Stimulated activated CD4-positive, alpha-beta T cell treated with anti-CD3 and anti-CD28 coated beads, Interleukin-4, amount 100 ng/mL, for 48 hours (primary cell): ENCODE measurements around the gene ACBD6.
"Not testable (repeated sequence)": the region's sequence is repeated elsewhere in the genome, so short reads cannot be mapped to it uniquely, and the experiment has no call there.

ENCODE experiments used
- DNase-seq, 2 donors: peaks; one replicate each; pipeline ENCODE4 v3.0.0-alpha.2; 2020; ENCODE audit warnings: low read depth in 2 of 2

ACBD6 gene

DNA sequence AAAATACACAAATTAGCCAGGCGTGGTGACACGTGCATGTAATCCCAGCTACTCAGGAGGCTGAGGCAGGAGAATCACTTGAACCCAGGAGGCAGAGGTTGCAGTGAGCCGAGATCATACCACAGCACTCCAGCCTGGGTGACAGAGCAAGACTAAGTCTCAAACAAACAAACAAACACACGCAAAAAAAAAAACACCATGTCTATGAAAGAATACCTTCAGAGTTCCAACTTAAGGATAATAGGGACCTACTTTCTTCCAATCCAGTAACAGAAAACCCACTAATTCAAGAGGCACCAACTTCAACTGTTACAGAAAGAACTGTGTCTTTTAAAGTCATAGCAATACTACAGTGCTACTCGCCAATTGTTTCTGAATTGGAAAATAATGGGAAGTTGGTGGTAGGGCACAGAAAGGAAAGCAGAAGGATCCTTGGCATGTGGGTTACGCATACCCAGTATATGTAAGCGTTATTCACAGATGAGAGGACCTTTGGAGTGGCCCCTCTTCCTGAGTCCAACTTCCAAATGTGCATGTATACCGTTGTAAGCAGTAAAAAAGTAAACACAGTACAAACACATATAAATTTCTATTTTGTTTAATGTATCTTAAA is 87.0 kb downstream of the ACBD6 start:
- no peak for DNase-seq

DNA sequence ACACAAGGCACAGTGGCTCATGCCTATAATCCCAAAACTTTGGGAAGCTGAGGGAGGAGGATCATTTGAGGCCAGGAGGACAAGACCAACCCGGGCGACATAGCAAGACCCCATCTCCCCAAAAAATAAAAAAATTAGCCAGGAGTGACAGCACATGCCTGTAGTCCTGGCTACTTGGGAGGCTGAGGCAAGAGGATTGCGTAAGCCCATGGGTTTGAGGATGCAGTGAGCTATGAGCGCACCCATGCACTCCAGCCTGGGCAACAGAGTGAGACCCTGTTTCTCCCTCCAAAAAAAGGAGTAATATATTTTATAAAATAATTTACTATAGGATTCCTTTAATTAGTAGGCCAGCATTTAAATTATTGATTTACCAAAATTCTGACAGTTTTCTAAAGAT is 89.8 kb downstream of the ACBD6 start:
- no peak for DNase-seq

DNA sequence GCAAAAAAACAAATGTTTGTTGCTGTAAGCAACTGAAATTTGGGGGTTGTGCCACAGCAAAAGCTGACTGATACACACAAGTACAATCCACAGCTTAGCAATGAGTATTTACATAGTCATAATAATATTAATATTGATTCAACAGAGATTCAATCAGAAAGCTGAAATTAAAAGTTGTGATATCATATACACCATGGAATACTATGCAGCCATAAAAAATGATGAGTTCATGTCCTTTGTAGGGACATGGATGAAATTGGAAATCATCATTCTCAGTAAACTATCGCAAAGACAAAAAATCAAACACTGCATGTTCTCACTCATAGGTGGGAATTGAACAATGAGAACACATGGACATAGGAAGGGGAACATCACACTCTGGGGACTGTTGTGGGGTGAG is 94.2 kb downstream of the ACBD6 start:
- not testable (repeated sequence) for DNase-seq

DNA sequence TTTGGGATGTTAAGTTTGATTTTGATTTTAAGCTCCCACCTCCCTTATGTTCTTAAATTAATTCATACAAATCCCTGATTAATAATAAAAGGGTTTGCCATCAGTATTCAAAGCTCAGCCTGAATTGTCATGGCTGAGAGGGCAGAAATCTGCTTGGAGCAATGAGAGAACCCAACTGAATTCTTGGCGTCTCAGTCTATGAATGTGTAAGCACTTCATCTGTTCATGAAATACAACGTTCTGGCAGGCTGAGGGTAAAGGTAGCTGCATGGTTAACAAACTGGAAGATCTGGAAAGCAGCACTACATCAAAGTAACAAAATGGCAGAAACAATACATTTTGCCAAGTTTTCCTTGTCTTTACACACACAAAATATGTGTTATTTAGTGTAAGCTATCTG is 95.3 kb downstream of the ACBD6 start:
- no peak for DNase-seq

- DNase-seq: no peak
Observed at GRCh38 chr1:180402551-180402950, 99.8 kb downstream of the ACBD6 start.

DNA sequence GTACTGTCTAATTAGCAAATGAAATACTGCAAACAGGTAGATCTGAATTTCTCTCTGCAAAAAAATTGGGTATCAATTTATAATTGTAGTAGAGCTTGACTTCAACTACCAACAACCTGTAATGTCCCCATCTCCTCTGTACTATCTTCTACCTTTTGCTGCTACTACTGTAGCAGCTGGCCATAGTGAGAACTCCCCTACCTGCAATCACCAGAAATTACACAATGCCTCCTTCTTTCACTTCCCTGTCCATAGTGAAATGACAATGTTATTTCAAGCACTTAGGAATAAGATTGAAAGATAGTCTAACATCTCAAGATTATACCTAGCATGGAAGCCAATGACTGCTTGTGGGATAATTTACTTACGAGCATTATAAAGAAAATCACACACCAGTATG is 100.4 kb downstream of the ACBD6 start:
- DNase-seq: no peak

GRCh38 chr1:180397175-180397574 is 105.2 kb downstream of the ACBD6 start:
- DNase-seq: no peak

DNA sequence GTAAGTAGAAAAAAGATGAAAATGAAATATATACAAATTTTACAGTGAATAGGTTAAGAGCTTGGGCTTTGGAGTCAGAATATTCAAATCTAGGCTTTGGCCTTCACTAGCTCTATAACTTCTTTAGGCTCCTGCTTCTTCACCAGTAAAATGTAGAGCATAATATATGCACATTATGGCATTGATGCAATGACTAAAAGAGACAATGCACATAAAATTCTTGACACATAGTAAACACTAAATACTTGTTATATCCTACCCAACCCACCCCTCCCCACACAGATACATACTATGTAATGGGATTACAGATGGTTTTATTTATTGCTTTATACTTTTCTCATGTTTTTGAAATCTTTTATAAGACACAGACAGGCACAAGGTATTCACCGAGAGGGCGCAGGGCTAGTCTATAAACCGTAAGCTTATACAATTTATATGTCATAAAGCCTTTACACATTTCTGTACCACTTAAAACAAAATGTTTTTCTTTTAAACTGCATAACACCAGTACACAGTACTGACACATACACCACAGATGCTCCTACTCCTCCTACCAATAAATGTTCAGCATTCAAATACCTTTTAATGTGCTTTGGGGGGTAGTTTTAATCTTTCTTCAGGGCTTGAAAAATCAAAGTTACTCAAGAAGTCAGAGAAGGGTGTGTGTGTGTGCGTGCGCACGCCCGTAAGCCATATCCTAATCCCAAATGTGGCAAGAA is 109.8 kb downstream of the ACBD6 start:
- no peak for DNase-seq

GRCh38 chr1:180392020-180392419 is 110.4 kb downstream of the ACBD6 start:
- no peak for DNase-seq

GRCh38 chr1:180387413-180387812 is 115.0 kb downstream of the ACBD6 start:
- DNase-seq: no peak

- DNase-seq: no peak
Observed at GRCh38 chr1:180386745-180387367, 115.5 kb downstream of the ACBD6 start.

GRCh38 chr1:180385144-180385543 is 117.2 kb downstream of the ACBD6 start:
- DNase-seq: no peak

DNA sequence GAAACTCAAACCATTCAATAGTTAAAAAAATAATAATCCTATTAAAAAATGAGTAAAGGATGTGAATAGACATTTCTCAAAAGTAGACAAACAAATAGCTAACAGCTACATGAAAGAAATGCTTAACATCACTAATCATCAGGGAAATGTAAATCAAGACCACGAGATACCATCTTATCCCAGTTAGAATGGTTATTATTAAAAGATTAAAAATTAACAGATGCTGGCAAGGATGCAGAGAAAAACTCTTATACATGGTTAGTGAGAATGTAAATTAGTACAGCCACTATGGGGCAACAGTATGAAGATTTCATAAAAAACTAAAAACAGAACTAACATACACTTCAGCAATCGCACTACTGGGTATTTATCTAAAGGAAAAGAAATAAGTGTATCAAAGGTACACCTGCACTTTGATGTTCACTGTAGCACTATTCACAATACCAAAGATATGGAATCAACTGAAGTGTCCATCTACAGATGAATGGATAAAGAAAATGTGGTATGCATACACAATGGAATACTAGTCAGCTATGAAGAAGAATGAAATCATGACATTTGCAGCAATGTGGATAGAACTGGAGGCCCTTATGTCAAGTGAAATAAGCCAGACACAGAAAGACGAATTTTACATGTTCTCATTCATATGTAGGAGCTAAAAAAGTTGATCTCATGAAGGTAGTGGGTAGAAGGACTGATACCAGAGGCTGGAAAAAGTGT is 117.9 kb downstream of the ACBD6 start:
- no peak for DNase-seq

DNA sequence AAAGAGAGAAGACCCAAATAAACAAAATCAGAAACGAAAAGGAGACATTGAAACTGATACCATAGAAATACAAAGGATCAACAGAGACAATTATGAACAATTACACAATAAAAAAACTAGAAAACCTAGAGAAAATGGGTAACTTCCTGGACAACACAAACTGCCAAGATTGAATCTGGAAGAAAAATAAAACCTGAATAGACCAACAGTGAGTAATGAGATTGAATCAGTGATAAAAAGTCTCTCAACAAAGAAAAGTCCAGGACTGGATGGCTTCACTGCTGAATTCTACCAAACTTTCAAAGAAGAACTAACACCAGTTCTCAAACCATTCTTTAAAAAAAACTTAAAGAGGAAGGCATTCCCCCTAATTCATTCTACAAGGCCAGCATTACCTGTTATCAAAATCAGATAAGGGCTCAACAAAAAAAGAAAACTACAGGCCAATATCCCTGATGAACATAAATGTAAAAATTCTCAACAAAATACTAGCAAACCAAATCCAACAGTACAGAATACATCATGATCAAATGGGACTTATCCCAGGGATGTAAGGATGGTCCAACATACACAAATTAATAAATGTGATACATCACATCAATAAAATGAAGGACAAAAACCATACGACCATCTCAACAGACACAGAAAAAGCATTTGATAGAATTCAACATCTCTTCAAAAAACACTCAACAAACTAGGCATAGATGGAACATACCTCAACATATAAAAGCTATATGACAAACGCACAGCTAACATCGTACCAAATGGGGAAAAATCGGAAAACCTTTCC is 119.9 kb downstream of the ACBD6 start:
- no peak for DNase-seq

GRCh38 chr1:180381184-180381580 is 121.2 kb downstream of the ACBD6 start:
- no peak for DNase-seq

- no peak for DNase-seq
Observed at GRCh38 chr1:180380259-180381183, 121.9 kb downstream of the ACBD6 start.

GRCh38 chr1:180376800-180377199 is 125.6 kb downstream of the ACBD6 start:
- DNase-seq: no peak

- no peak for DNase-seq
Observed at GRCh38 chr1:180376253-180376652, 126.1 kb downstream of the ACBD6 start.

GRCh38 chr1:180372728-180373127 is 129.6 kb downstream of the ACBD6 start:
- DNase-seq: no peak

- no peak for DNase-seq
Observed at GRCh38 chr1:180370597-180370996, 131.8 kb downstream of the ACBD6 start.

DNA sequence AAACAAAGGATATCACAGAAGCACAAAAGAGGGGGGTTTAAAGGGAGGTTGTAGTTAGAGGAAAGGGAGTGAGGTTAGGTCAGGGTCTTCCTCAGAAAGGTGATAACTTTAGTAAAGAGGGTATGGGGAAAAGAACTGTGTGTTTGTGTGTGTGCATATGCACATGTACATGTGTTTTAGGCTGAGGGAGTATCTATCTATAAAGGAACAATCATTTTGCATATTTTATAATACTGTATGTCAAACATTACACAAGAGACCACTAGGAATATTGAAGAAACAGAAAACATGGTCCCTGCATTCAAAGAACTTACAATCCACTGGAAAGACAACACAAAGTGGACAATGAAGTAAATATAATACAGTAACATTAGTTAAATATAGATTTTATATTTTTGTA is 132.2 kb downstream of the ACBD6 start:
- no peak for DNase-seq
